HS-5 (cell line): Measurements from ENCODE around the gene PLCXD1.
"Not testable (repeated sequence)": the region's sequence is repeated elsewhere in the genome, so short reads cannot be mapped to it uniquely, and the experiment has no call there.

Experiments
- DNase-seq: peaks from one replicate; pipeline ENCODE4 v3.0.0-alpha.2; 2012; ENCODE audit warnings: low read depth

PLCXD1 gene

DNA sequence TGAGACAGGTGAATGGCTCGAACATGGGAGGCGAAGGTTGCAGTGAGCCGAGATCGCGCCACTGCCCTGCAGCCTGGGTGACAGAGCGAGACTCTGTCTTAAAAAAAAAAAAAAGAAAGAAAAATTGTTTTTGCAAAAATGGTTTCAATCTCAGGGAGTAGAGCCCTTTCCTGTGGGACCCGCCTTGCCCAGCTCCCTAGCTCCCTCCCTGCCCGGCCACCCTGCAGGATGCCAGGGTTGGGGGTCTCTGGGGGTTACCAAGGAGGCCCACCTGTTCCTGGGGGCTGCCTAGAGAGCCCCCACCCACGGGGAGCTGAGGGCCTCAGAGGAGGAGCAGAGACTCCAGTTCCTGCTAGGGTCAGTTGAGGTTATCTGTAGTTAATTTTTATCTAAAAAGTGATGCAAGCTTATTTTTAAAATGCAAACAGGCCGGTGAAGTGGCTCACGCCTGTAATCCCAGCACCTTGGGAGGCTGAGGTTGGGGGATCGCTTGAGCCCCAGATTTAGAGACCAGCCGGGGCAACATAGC is 18.7 kb upstream of the PLCXD1 start:
- DNase-seq, result no peak

GRCh38 chrX:264006-264405 is 17.2 kb upstream of the PLCXD1 start:
- not testable (repeated sequence) for DNase-seq

DNA sequence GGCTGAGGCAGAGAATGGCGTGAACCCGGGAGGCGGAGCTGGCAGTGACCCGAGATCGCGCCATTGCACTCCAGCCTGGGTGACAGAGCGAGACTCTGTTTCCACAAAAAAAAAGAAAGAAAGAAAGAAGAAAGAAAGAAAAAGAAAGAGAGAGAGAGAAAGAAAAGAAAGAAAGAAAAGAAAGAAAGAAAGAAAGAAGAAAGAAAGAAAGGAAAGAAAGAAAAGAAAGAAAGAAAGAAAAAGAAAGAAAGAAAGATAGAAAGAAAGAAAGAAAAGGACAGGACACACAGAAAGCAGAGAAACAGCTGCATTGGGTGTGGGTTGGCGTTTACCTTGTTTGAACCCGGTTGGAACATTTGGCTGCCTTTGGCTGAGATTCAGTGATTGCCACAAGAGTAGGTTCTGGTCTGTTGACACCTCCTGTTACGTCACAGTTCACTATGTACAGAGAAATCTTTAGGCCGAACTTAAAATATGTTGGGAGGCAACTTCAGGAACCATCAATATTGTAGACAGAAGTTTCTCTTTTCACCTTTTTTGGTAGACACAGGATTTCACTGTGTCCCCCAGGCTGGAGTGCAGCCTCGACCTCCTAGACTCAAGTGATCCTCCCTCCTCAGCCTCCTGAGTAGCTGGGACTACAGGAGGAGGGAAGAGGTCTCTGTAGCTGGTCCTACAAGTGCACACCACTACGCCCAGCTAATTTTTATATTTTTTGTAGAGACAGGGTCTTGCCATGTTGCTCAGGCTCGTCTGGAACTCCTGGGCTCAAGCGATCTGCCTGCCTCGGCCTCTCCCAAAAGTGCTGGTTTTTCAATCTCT is 16.3 kb upstream of the PLCXD1 start:
- no peak for DNase-seq

DNA sequence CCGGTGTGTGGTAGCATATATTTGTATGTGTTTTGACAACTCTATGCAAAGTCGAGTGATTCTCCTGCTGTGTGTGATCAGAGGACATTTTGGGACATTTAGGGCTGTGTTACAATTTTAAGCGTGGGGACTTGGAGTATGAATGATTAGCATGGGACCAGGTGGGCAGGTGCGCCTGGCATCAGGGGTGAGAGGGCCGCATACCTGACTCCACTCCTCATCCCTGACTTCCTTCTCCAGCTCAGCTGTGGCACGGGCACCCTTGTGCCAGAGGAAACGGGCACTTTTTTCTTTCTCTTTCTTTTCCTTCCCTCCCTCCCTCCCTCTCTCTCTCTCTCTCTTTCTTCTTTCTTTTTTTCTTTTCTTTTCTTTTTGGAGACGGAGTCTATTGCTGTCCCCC is 15.7 kb upstream of the PLCXD1 start:
- no peak for DNase-seq

GRCh38 chrX:267771-268261 is 13.4 kb upstream of the PLCXD1 start:
- no peak for DNase-seq

- DNase-seq, result no peak
Measured at GRCh38 chrX:270848-271367, 10.3 kb upstream of the PLCXD1 start.

DNA sequence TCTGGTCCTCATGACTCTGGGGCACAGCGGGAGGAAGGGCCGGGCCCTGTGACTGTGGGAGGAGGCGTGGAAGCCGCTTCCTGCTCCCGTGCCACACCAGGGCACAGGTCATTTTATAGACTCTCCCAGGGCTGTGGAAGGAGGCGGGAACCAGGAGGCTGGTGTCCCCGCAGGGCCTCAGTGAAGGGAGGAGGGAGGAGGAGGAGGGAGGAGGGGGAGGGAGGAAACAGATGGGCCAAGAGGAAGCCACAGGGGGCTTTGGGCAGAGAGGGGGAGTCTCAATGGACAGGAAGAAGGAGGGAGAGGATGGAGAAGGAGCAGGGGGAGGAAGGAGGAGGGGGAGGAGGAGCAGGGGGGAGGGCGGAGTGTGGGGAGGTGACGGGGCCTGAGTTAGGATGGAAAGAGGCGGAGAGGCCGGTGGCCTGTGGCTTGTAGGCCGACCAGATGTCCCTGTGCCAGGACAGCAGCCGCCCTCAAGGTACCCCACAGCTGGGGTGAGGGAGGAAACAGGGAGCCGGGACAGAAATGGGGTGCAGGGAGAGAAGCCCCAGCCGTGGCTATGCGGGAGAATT is 6.2 kb upstream of the PLCXD1 start:
- DNase-seq, result no peak

DNA sequence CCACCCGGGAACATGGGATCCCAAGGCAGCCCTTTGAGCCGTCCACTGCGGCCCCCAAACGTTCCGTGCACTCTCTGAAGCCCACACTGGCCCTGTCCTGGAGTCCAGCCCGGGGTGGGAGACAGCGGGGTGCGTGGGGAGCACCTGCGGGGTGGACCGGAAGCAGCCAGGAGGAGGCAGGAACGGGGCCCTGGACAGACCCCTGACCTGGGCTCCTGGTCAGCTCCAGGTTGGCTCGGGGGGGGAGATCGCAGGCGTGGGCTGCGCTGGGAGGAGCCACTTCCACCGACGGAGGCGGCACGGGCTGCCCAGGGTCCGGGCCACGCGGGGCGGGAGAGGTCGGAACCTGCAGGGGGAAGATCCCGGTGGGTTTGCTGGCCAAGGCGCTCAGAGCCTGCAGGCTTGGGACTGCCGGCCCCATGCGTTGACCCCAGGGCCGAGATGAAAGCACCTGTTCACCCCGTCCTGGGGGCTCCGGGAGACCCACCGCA is 5.7 kb upstream of the PLCXD1 start:
- DNase-seq, result no peak

- peak; percentile 33 for DNase-seq
Measured at GRCh38 chrX:275967-276580, 5.1 kb upstream of the PLCXD1 start.

- peak; percentile 39 for DNase-seq
Measured at GRCh38 chrX:276581-277201, 4.5 kb upstream of the PLCXD1 start.

DNA sequence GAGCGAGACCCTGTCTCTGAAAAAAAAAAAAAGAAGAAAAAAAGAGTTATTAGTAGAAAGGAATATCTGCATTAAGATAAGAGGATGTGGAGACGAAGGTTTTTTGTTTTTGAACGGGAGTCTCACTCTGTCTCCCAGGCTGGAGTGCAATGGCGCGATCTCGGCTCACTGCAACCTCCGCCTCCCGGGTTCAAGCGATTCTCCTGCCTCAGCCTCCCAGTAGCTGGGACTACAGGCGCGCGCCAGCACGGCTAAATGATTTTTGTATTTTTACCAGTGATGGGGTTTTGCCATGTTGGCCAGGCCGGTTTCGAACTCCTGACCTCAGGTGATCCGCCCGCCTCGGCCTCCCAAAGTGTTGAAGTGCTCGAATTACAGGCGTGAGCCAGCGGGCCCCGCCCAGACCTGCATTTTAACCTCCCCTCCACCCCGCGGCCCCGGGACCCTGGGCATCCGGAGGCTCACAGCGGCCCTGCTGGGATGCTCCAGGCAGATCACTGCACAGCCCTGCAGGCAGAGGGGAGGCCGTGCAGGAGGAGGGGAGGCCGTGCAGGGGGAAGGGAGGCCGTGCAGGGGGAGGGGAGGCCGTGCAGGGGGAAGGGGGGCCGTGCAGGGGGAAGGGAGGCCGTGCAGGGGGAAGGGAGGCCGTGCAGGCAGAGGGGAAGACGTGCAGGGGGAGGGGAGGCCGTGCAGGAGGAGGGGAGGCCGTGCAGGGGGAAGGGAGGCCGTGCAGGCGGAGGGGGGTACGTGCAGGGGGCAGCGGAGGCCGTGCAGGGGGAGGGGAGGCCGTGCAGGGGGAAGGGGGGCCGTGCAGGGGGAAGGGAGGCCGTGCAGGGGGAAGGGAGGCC is 1.2 kb upstream of the PLCXD1 start:
- DNase-seq, result not testable (repeated sequence)

- not testable (repeated sequence) for DNase-seq
Measured at GRCh38 chrX:280722-281121, 459 bp upstream of the PLCXD1 start.

DNA sequence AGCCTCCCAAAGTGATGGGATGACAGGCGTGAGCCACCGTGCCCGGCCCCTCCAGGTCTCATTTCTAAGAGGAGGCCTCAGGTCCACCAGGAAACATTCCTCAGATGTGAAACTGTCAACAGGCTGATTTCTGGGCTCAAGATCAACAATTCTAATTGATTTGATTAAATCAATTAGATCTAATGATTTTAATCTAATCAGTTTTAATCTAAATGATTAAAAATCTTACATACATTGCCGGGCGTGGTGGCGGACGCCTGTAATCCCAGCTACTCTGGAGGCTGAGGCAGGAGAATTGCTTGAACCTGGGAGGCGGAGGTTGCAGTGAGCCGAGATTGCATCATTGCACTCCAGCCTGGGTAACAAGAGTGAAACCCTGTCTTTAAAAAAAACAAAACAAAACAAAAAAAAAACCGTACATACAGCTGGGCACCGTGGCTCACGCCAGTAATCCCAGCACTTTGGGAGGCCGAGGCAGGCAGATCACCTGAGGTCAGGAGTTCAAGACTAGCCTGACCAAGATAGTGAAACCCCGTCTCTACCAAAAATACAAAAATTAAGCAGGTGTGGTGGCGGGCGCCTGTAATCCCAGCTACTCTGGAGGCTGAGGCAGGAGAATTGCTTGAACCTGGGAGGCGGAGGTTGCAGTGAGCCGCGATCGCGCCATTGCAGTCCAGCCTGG is 960 bp downstream of the PLCXD1 start:
- DNase-seq, result not testable (repeated sequence)

GRCh38 chrX:283115-283845 is 2.1 kb downstream of the PLCXD1 start:
- peak; percentile 66 for DNase-seq

DNA sequence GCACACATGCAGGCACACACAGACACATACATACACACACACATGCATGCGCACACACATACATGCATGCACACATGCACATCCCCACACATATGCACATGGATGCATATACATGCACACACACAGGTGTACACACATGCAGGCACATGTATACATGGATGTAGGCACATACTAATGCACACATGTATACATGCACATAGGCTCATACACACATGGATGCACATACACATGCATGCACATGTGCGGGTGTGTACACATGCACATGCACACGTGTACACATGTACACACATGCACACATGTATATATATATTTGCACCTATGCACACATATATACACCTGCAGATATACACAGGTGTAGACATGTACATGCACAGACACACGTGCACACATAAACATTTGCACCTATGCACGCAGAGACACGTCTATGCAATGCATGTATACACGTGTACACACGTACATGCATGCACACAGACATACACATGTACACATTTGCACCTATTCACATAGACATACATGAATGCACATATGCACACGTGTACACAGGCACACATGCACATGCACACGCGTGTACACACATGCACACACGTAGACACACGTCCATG is 4.0 kb downstream of the PLCXD1 start:
- no peak for DNase-seq

- no peak for DNase-seq
Measured at GRCh38 chrX:287670-288069, 6.5 kb downstream of the PLCXD1 start.

DNA sequence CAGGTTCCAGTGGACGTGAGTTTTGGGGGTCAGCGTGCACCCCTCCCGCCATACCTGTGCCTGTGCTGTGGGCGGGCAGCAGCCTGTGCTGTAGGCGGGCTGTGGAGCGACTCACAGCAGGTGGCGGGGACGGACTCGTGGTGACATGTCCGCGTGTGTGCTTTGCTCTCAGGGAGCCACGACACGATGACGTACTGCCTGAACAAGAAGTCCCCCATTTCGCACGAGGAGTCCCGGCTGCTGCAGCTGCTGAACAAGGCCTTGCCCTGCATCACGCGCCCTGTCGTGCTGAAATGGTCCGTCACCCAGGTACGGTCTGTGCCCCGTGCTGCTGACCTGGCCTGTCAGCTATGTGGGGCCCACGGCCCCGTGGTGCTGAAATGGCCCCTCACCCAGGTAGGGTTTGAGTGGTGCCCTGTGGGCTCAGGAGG is 7.4 kb downstream of the PLCXD1 start:
- DNase-seq, result no peak

- no peak for DNase-seq
Measured at GRCh38 chrX:290476-291166, 9.4 kb downstream of the PLCXD1 start.
